ENCODE data around the gene SMIM43.

SMIM43 gene

GRCh38 chr4:121726642-121727268 lies 38.2 kb downstream of the SMIM43 start:
- no peak for TF ChIP-seq POLR2AphosphoS5 (IDR thresholded peaks at IDR 0.05; ENCODE audit: borderline replicate concordance, low read depth, low read length)
- peak; percentile 56 for DNase-seq (ENCODE audit: low read depth, low spot score)
- no peak overlapping the region for H3K9ac ChIP-seq (ENCODE audit: insufficient read length)
- no peak overlapping the region for H3K4me3 ChIP-seq
- H3K27ac ChIP-seq: no peak overlapping the region
- no peaks in the 10 kb centered on the region for H3K9me3 ChIP-seq (ENCODE audit: low read depth, low read length)
- H3K36me3 ChIP-seq (ENCODE audit: insufficient read depth, low read length): no peaks in the 10 kb centered on the region

- no peak for TF ChIP-seq EZH2 (IDR thresholded peaks at IDR 0.05)
- no peak for TF ChIP-seq FOXP2 (optimal IDR thresholded peaks at IDR 0.05; ENCODE audit: control extremely low read depth, extremely low read length, insufficient read depth)
- no peak for TF ChIP-seq POLR2AphosphoS5 (IDR thresholded peaks at IDR 0.05; ENCODE audit: borderline replicate concordance, low read depth, low read length)
- H3K27ac ChIP-seq: no peak overlapping the region
- H3K4me3 ChIP-seq: no peak overlapping the region
- no peaks in the 10 kb centered on the region for H3K9me3 ChIP-seq (ENCODE audit: low read depth, low read length)
- no peaks in the 10 kb centered on the region for H3K36me3 ChIP-seq (ENCODE audit: insufficient read depth, low read length)
- no peak for DNase-seq (ENCODE audit: low read depth, low spot score)
- H3K9ac ChIP-seq (ENCODE audit: insufficient read length): no peak overlapping the region
Measured at GRCh38 chr4:121724671-121725070, 40.3 kb downstream of the SMIM43 start.

- TF ChIP-seq EZH2 (IDR thresholded peaks at IDR 0.05): no peak
- TF ChIP-seq FOXP2 (optimal IDR thresholded peaks at IDR 0.05; ENCODE audit: control extremely low read depth, extremely low read length, insufficient read depth): no peak
- TF ChIP-seq POLR2AphosphoS5 (IDR thresholded peaks at IDR 0.05; ENCODE audit: borderline replicate concordance, low read depth, low read length): no peak
- Histone ChIP-seq H3K9ac (ENCODE audit: insufficient read length) (no peak overlapping the region), H3K27ac (no peak overlapping the region), H3K4me3 (no peak overlapping the region), H3K36me3 (ENCODE audit: insufficient read depth, low read length) (no peaks in the 10 kb centered on the region), H3K9me3 (ENCODE audit: low read depth, low read length) (no peaks in the 10 kb centered on the region)
- no peak for DNase-seq (ENCODE audit: low read depth, low spot score)
Measured at GRCh38 chr4:121721700-121722099, 43.3 kb downstream of the SMIM43 start.

- Histone ChIP-seq H3K27ac (no peak overlapping the region), H3K9me3 (ENCODE audit: low read depth, low read length) (no peaks in the 10 kb centered on the region), H3K4me3 (no peak overlapping the region), H3K9ac (ENCODE audit: insufficient read length) (no peak overlapping the region), H3K36me3 (ENCODE audit: insufficient read depth, low read length) (no peaks in the 10 kb centered on the region)
- no peak for TF ChIP-seq FOXP2 (optimal IDR thresholded peaks at IDR 0.05; ENCODE audit: control extremely low read depth, extremely low read length, insufficient read depth)
- no peak for TF ChIP-seq EZH2 (IDR thresholded peaks at IDR 0.05)
- no peak for TF ChIP-seq POLR2AphosphoS5 (IDR thresholded peaks at IDR 0.05; ENCODE audit: borderline replicate concordance, low read depth, low read length)
- DNase-seq (ENCODE audit: low read depth, low spot score): no peak
Measured at GRCh38 chr4:121720109-121720508, 44.9 kb downstream of the SMIM43 start.

DNA sequence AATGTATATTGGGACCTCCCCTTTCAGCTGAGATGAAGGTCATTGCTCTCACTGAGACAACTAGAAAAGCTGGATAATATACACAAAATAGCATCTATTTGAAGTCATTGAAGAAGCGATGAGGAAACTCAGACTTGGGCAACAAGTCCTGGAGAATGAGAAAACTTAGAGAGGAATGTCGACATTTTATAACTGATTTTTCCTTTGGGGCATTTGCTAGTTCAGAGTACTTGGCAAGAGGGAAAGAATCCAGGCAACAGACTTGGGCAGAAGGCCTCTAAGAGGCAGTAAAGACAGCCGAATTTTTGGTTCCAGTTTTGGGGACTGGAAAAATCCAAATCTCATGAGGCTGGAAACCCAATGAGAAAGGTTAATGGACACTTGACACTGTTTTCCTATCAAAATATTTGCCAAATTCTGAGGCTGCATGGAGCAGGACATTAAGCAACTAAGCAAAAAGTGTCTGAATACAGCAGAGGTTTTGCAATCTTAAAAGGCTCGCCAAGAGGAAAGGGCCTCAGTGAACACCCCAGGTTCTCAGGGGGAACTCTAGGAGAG lies 47.2 kb downstream of the SMIM43 start:
- no peak overlapping the region for H3K4me3 ChIP-seq
- DNase-seq (ENCODE audit: low read depth, low spot score): no peak
- no peaks in the 10 kb centered on the region for H3K36me3 ChIP-seq (ENCODE audit: insufficient read depth, low read length)
- no peaks in the 10 kb centered on the region for H3K9me3 ChIP-seq (ENCODE audit: low read depth, low read length)
- H3K9ac ChIP-seq (ENCODE audit: insufficient read length): no peak overlapping the region
- H3K27ac ChIP-seq: no peak overlapping the region
- TF ChIP-seq POLR2AphosphoS5 (IDR thresholded peaks at IDR 0.05; ENCODE audit: borderline replicate concordance, low read depth, low read length) (no peak), FOXP2 (optimal IDR thresholded peaks at IDR 0.05; ENCODE audit: control extremely low read depth, extremely low read length, insufficient read depth) (no peak), EZH2 (IDR thresholded peaks at IDR 0.05) (no peak)

DNA sequence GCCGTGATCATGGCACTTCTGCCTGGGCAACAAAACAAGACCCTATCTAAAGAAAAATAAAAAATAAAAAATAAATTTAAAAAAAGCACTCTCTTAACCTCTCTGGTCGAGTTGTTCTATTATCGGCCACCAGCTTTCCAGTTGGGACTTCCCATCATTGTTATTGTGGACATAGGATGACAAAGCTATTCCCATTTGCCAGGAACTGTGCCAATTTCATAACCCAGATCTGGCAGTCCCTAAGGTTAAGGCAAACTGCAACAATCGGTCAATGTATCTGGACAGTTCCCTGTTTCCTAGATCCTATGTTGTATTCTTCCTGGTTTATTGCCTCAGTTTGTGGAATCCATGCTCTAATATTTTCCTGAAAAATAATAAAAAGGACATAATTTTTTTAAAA lies 50.4 kb downstream of the SMIM43 start:
- TF ChIP-seq POLR2AphosphoS5 (IDR thresholded peaks at IDR 0.05; ENCODE audit: borderline replicate concordance, low read depth, low read length): no peak
- TF ChIP-seq EZH2 (IDR thresholded peaks at IDR 0.05): no peak
- TF ChIP-seq FOXP2 (optimal IDR thresholded peaks at IDR 0.05; ENCODE audit: control extremely low read depth, extremely low read length, insufficient read depth): no peak
- no peak for DNase-seq (ENCODE audit: low read depth, low spot score)
- H3K9me3 ChIP-seq (ENCODE audit: low read depth, low read length): no peaks in the 10 kb centered on the region
- H3K27ac ChIP-seq: no peak overlapping the region
- no peaks in the 10 kb centered on the region for H3K36me3 ChIP-seq (ENCODE audit: insufficient read depth, low read length)
- H3K9ac ChIP-seq (ENCODE audit: insufficient read length): no peak overlapping the region
- H3K4me3 ChIP-seq: no peak overlapping the region

DNA sequence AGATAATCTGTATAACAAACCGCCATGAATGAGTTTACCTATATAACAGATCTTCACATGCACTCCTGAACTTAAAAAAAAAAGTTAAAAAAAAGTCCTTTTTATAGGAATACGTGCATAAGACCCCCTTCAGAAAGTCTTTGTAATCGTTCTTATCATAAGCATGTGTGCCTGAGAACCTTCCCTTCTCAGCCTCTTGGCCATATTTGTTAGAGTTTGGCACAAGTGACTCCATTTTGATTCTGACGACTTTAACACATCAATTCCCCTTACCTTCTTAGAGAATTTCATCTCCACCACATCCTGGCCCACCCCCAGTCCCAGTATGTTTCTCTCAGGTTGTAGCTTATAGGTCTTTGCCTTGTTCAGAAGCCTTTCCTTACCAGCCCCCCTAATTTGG lies 52.2 kb downstream of the SMIM43 start:
- Histone ChIP-seq H3K4me3 (no peak overlapping the region), H3K27ac (no peak overlapping the region)
- TF ChIP-seq POLR2AphosphoS5 (IDR thresholded peaks at IDR 0.05; ENCODE audit: borderline replicate concordance, low read depth, low read length) (no peak), FOXP2 (optimal IDR thresholded peaks at IDR 0.05; ENCODE audit: control extremely low read depth, extremely low read length, insufficient read depth) (no peak), EZH2 (IDR thresholded peaks at IDR 0.05) (no peak)

DNA sequence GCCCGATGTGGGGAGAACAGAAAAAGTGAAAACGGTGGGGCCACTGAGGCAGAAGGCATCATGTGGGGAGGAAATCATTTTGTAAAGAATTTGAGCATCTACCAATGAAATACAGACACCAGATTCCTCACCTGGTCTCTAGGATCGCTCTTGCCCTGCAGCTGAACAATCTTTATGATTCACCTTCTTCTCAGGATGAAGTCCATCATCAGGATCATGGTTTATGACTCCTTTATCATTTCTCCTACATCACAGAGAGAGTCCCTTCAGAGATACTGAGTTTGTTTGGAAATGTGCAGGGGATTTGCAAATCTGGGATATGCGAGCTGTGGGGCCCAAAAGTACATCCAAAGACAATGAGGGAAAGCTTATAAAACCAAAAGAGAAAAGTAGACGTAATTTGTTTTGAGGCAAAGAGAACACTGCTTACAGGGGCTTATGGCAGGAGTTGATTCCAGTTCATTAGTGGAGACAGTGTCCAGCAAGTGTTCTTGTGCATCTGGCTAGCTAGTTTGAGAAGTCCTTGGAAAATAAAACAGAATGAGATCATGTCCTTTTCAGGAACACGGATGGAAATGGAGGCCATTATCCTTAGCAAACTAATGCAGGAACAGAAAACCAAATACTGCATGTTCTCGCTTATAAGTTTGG lies 52.8 kb downstream of the SMIM43 start:
- no peak overlapping the region for H3K27ac ChIP-seq
- no peak for TF ChIP-seq POLR2AphosphoS5 (IDR thresholded peaks at IDR 0.05; ENCODE audit: borderline replicate concordance, low read depth, low read length)
- no peak for TF ChIP-seq FOXP2 (optimal IDR thresholded peaks at IDR 0.05; ENCODE audit: control extremely low read depth, extremely low read length, insufficient read depth)
- TF ChIP-seq EZH2 (IDR thresholded peaks at IDR 0.05): no peak
- no peaks in the 10 kb centered on the region for H3K36me3 ChIP-seq (ENCODE audit: insufficient read depth, low read length)
- no peaks in the 10 kb centered on the region for H3K9me3 ChIP-seq (ENCODE audit: low read depth, low read length)
- H3K4me3 ChIP-seq: no peak overlapping the region
- no peak overlapping the region for H3K9ac ChIP-seq (ENCODE audit: insufficient read length)
- no peak for DNase-seq (ENCODE audit: low read depth, low spot score)

More for the DNA sequence above, 52.2 kb downstream of the SMIM43 start:
- DNase-seq (ENCODE audit: low read depth, low spot score): no peak
- no peaks in the 10 kb centered on the region for H3K9me3 ChIP-seq (ENCODE audit: low read depth, low read length)
- no peaks in the 10 kb centered on the region for H3K36me3 ChIP-seq (ENCODE audit: insufficient read depth, low read length)
- no peak overlapping the region for H3K9ac ChIP-seq (ENCODE audit: insufficient read length)

Measured in SK-N-MC (cell line).